IPS-18c (cell line): ENCODE results near the gene RARG.

Experiments
- H3K4me3 ChIP-seq: 2 replicates; pipeline ENCODE4 v1.7.0; 2013; ENCODE audit warnings: low read depth, mild to moderate bottlenecking, low read length, moderate library complexity; ENCODE audit not compliant: insufficient read depth
- H3K9me3 ChIP-seq: one replicate; pipeline ENCODE4 v1.6.1; 2013; ENCODE audit warnings: mild to moderate bottlenecking, low read length, moderate library complexity; ENCODE audit not compliant: control insufficient read depth, insufficient read depth

The RARG gene

GRCh38 chr12:53231921-53232645 is at the start of gene RARG:
Gene RARG (minus strand): TSS chr12:53232209. CDS start chr12:53227545, 4,664 bp downstream.
- Histone ChIP-seq H3K4me3 (peak within 1 kb of the TSS; percentile 72), H3K9me3 (peaks cover 3% of the 10 kb centered on the region)

DNA sequence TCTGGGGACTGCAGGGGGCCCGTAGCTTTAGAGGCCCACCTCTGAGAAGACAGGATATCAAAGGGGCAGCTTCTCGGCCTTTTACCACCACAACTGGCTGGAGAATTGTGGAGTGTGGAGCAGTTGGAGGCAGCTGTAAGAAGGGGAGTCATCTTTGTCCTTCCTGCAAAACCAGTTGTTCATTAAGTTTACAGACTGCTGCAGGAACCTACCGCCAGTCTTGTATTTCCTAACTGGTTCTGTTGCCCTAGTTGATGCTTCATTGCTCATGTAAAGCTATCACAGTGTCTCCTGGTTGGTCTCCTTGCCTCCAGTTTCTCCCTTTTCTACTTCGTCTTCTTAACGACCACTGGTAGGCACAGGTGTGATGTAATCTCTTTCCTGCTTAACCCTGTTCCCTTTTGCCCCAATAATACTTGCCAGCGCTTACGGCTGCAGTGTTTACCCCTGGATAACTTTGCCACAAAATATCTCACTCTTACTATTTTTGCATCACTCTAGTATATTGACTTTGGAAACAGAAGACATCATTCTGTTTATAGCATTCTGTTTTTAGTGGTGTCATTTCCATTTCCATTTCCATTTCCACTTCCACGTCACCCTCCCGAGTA is 48.0 kb upstream of the RARG start:
- H3K4me3 ChIP-seq = no peak overlapping the region
- H3K9me3 ChIP-seq = no peaks in the 10 kb centered on the region

DNA sequence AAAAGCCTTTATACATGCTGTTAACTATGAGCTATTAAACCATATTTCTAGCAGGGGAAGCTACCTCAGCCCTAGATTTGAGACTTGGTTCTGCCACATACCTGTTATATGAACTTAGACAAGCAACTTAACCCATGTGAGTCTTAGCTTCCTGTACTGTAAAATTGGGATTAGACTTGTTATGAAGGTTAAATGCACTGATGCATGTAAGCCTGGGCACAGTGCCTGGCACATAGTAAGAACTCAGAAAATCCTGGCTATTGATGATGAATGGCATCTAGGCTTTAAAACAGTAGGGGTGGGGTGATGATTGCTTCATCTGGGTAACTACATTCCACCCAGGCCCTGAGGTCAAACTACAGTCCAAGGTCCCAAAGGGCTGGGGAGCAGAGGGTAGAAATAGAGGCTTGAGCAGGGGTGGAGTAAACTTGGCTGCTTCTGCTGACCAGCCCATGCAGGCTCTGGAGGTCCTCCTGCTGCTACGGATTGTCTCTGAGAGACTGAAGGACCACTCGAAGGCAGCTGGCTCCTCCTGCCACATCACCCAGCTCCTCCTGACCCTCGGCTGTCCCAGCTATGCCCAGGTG is 47.4 kb upstream of the RARG start:
- H3K4me3 ChIP-seq = no peak overlapping the region
- H3K9me3 ChIP-seq = no peaks in the 10 kb centered on the region

GRCh38 chr12:53277981-53278380 is 46.0 kb upstream of the RARG start:
- Histone ChIP-seq H3K4me3 (no peak overlapping the region), H3K9me3 (no peaks in the 10 kb centered on the region)

GRCh38 chr12:53276511-53276910 is 44.5 kb upstream of the RARG start:
- no peak overlapping the region for H3K4me3 ChIP-seq
- no peaks in the 10 kb centered on the region for H3K9me3 ChIP-seq

DNA sequence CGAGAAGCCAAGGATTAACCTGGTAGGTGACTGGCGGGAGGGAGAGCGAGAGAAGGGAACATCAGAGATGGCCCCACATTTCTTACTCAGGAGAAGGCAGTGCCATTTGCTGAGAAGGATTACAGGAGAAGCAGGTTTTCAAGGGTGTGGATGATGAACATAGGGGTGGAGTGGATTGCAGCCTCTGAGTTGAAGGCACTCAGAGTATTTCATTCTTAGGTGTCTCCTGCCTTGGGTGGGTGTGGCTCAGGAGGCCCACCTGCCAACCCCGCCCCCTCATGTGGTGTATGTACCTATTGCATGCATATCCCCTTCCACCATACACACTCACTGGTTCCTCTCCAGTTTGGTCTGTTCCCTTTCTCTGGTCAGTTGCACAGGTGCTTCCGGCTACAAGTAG is 42.4 kb upstream of the RARG start:
- no peaks in the 10 kb centered on the region for H3K9me3 ChIP-seq
- no peak overlapping the region for H3K4me3 ChIP-seq

DNA sequence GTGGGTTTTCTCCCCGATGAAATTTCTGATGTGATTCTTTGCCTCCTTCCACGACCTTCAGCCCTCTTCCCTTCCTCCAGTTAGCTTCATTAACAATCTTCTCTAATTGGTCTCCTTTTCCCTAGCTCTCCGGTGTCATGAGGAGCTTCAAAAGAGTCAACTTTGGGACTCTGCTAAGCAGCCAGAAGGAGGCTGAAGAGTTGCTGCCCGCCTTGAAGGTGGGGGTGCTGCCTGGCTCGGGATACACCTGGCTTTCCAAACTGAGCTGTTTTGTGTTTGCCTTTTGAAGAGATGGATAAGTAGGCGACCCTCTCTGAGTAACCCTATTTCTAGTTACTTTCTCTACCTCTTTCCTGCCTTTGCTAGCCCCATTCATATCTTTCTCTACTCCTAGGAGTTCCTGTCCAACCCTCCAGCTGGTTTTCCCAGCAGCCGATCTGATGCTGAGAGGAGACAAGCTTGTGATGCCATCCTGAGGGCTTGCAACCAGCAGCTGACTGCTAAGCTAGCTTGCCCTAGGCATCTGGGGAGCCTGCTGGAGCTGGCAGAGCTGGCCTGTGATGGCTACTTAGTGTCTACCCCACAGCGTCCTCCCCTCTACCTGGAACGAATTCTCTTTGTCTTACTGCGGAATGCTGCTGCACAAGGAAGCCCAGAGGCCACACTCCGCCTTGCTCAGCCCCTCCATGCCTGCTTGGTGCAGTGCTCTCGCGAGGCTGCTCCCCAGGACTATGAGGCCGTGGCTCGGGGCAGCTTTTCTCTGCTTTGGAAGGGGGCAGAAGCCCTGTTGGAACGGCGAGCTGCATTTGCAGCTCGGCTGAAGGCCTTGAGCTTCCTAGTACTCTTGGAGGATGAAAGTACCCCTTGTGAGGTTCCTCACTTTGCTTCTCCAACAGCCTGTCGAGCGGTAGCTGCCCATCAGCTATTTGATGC is 36.9 kb upstream of the RARG start:
- H3K9me3 ChIP-seq = no peaks in the 10 kb centered on the region
- peak overlapping the region; percentile 92 for H3K4me3 ChIP-seq

DNA sequence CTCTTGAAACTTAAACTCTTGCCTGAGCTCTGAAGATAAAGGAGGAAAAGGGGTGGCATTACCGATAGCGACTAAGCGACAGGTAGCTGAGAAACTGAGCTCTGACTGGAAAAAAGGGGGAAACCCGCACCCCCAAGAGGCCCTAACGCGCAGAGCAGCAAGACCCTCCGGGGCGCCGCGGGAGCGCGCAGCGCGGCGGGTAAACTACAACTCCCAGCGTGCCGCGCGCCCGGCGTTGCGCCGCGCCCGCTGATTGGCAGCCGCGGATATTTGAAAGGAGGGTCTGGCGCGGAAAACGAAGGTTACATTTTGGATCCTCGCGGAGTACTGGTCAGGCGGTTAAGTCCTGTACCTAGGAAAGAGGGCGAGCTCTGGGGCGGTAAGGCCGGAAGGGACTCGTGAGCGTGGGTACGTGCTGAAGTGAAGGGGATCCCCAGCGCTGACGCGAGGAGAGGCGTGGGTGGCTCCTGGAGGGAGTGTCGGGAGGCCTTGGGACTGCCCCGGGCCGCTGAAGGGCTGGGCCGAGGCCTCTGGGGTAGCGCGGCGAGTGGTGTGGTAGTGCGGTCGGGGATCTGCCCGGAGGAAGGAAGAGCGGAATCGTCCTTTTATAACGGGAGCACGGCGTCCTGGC is 36.1 kb upstream of the RARG start, which contains the start of gene ESPL1:
ESPL1 (plus strand) TSS at position 301 of the 631 bp plus-strand sequence. CDS start 468 bp downstream, outside the sequence.
- H3K4me3 ChIP-seq = peak within 1 kb of the TSS; percentile 92

GRCh38 chr12:53267306-53267998 is 35.4 kb upstream of the RARG start:
- H3K4me3 ChIP-seq = peak overlapping the region; percentile 92; the same call in 1 of the 2 replicates
- no peaks in the 10 kb centered on the region for H3K9me3 ChIP-seq

More for the DNA sequence above, 36.1 kb upstream of the RARG start, which contains the start of gene ESPL1:
- no peaks in the 10 kb centered on the region for H3K9me3 ChIP-seq

DNA sequence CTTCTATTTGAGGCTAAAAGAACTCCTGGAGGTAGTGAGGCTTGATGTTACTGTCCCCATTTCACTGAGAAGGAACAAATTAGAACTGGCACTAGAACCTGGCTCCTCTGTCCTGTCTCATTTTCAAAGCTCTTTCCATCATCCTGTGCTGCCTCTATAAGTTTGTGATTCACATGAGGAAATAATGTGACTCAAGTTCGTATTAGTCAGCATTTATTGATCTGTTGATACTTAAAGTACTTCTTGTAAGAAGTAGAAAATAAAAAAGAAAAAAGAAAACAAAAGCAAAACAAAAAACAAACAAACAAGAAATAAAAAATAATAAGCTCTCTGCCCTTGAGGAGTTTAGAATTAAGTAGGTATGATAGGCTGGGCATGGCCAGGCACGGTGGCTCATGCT is 33.8 kb upstream of the RARG start:
- Histone ChIP-seq H3K4me3 (no peak overlapping the region), H3K9me3 (no peaks in the 10 kb centered on the region)

DNA sequence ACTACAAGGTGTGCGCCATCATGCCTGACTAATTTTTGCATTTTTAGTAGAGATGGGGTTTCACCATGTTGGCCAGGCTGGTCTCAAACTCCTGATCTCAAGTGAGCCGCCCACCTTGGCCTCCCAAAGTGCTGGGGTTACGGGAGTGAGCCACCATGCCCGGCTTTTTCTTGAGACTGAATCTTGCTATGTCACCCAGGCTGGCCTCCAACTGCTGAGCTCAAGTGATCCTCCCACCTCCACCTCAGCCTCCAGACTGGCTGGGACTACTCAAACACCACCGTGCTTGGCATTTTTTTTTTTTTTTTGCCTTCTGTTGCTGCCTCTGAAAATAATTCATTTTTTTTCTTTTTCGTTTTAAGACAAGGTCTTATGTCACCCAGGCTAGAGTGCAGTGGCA is 27.9 kb upstream of the RARG start:
- H3K4me3 ChIP-seq = no peak overlapping the region
- no peaks in the 10 kb centered on the region for H3K9me3 ChIP-seq

DNA sequence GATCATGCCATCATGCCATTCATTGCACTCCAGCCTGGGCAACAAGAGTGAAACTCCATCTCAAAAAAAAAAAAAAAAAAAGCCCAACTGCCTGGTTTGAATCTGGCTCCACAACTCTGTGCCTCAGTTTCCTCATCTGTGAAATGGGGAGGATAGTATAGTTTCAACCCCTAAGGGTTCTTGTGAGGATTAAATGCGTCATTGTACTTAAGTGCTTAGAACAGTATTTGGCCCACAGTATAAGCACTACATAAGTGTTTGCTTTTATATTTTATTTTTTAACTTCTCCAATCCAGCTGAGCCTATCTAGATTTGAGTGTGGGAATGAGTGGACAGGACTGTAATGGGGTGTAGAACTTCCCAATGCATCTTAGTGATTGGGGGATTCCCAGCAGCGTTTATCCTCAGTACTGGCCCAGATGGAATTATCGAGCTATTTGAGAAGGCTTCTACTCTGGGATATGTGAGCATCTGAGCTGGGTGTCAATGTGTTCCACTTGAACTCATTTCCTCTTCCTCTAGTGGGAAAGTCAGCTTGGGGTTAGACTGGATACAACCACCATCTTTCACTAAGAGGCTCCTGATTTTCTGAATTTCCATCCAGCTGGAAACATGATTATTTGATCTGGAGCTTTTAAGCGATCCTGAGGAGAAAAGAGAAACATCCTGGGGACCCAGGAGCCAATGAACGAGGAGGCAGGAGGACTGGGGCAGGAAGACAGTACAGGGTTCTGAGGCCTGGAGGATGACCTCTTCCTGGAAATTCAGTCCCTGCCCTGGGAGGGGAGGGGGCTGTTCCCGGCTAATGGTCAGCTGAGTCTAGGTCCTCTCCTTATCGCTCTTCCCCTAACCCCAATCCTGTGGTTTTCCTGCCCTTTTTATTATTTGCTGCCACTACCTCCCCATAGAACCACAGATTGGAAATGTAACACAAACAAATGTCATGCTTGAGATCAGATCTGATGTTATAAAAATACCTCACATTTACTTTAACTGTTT is 26.8 kb upstream of the RARG start:
- Histone ChIP-seq H3K9me3 (no peaks in the 10 kb centered on the region), H3K4me3 (no peak overlapping the region)

DNA sequence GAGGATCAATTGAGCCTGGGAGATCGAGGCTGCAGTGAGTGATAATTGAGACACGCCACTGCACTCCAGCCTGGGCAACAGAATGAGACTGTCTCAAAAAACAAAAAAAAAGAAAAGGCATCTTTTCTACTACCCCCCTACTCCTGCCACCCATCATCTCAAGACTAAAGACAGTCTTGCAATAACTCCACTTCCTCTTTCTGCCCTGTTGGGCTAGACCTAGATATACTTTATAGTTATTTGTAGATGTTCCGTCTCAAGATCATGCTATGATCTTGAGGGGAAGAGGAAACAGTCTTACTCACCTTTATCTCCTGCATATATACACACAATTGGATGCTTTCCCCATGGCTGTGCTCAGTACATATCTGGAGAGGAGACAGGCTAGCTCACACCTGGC is 24.0 kb upstream of the RARG start:
- H3K4me3 ChIP-seq = no peak overlapping the region
- no peaks in the 10 kb centered on the region for H3K9me3 ChIP-seq

DNA sequence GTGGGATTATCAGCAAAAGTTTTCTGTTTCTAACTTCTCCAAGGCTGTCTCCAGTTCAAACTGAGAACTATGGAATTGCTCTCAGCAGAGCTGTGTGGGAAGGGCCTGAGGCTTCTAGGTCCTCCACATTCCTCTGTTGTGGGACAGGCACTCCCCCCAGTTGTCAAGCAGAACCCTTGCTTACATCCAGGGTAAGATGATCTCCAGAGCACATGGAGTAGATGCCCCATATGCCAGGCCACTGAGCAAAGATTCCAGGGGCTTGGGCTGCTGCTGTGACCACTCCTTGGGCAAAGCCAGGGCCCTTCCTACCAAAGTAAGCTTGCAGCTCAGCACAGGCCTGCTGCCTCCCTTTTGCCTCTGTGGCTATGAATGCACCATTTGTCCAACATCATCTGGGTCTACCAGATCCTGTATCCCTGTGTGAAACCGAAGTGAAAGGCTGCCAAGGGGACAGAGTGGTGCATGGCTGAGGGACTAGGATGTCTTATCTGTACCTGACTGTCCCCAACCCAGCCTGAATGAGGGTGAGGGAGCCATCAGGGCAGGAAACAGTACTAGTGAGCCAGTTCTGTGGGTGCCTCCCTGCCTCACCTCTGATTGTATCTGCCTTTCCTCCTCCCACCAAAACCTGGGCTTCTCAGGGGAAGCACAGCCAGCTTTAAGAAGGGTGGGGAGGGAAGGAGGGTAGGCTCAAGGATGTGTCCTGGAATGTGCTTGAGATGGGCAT is 23.0 kb upstream of the RARG start:
- no peaks in the 10 kb centered on the region for H3K9me3 ChIP-seq
- no peak overlapping the region for H3K4me3 ChIP-seq

DNA sequence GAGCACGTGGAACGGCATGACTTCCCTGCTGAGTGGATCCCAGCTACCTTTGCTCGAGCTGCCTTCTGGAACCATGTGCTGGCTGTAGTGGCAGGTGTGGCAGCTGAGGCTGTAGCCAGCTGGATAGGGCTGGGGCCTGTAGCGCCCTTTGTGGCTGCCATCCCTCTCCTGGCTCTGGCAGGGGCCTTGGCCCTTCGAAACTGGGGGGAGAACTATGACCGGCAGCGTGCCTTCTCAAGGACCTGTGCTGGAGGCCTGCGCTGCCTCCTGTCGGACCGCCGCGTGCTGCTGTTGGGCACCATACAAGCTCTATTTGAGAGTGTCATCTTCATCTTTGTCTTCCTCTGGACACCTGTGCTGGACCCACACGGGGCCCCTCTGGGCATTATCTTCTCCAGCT is 21.3 kb upstream of the RARG start:
- no peaks in the 10 kb centered on the region for H3K9me3 ChIP-seq
- no peak overlapping the region for H3K4me3 ChIP-seq
